ENCODE data around the gene FXYD6. TPM values are rescaled to one million over a fixed set of nuclear protein-coding genes. Genes with fewer than 3 reads are reported as not detected.

Gene FXYD6
- total RNA-seq, 4 donors from 2014 or later = 2.9 to 17.7 (median 5.4) TPM

DNA sequence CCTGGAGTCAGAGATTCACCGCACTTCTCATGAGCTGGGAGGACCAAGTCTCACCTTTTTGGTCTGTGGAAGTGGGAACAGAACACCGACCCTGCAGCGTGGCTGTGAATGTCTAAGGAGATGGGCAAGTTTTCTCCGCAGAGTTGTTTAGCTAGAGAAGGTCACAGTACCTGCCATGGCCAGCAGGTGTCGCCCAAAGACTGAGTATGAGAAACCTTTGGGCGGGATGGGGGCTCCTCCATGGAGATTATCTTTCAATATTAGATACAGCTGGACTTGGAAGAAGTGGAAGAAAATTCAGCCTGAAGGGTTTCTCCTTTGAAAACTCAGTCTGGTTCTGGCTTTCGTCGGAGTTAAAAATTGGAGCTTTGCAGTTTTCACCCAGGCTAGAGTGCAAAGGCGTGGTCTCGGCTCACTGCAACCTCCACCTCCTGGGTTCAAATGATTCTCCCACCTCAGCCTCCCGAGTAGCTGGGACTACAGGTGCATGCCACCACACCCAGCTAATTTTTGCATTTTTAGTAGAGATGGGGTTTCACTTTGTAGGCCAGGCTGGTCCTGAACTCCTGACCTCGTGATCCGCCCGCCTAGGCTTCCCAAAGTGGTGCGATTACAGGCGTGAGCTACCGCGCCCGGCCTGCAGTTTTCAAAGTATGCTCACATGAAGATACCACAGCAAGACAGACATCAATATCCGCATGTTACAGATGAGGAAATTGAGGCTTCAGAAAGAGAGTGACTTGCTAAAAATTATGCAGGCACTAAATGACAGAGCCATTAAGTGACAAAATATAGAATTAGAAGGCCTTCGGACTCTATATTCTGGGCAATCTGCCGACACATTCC, 68.8 kb downstream of the FXYD6 start:
- no peaks in the 10 kb centered on the region for H3K4me1 ChIP-seq
- H3K27ac ChIP-seq = no peak overlapping the region
- H3K36me3 ChIP-seq = no peaks in the 10 kb centered on the region
- H3K27me3 ChIP-seq = peaks cover 0 to 11% (median 0%) of the 10 kb centered on the region in 3 donors
- H3K4me3 ChIP-seq = no peak overlapping the region
- no peaks in the 10 kb centered on the region for H3K9me3 ChIP-seq
- TF ChIP-seq, protein P1, sequence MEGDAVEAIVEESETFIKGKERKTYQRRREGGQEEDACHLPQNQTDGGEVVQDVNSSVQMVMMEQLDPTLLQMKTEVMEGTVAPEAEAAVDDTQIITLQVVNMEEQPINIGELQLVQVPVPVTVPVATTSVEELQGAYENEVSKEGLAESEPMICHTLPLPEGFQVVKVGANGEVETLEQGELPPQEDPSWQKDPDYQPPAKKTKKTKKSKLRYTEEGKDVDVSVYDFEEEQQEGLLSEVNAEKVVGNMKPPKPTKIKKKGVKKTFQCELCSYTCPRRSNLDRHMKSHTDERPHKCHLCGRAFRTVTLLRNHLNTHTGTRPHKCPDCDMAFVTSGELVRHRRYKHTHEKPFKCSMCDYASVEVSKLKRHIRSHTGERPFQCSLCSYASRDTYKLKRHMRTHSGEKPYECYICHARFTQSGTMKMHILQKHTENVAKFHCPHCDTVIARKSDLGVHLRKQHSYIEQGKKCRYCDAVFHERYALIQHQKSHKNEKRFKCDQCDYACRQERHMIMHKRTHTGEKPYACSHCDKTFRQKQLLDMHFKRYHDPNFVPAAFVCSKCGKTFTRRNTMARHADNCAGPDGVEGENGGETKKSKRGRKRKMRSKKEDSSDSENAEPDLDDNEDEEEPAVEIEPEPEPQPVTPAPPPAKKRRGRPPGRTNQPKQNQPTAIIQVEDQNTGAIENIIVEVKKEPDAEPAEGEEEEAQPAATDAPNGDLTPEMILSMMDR (IDR thresholded peaks at IDR 0.05 in 4 of 5, conservative IDR thresholded peaks at IDR 0.05 in 1 of 5) = peak; percentile 83 to 89 (median 87)
- no peak for TF ChIP-seq POLR2A (IDR thresholded peaks at IDR 0.05)
- ATAC-seq (peak; percentile 68 to 74), DNase-seq (peak in 1 of 2 donors; percentile 57)
- intact Hi-C loops (cut with DNase I; ENCODE audit: low total_unique reads) (loop anchor here (1.0 to 5.0 kb wide), 3 partner anchors 35 to 246 kb away; no protein-coding TSS in a partner anchor), in situ Hi-C loops (cut with MboI; ENCODE audit: low sequenced_read_pairs in 4 of 4) (loop anchor here (5.0 to 10.0 kb wide), 4 partner anchors 137 to 383 kb away; no protein-coding TSS in a partner anchor)

DNA sequence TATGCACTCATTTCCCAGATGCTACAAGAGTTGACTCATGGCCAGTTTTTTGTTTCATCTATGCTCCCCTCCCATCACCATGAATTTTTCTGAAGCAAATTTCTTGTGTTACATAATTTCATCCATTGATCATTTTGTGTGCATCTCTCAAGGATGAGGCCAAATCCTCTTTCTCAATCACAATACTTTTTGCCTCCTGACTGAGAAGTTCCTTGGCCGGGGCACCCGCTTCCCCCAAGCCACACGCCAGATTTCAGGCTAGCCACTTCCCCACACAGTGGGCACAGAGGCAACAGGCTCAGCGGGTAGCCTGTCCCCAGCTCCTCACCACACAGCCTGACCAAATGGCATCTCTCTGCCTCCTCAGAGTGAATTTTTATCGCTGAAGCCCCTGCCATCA, 69.6 kb downstream of the FXYD6 start:
- no peak for TF ChIP-seq POLR2A (IDR thresholded peaks at IDR 0.05)
- in situ Hi-C loops (cut with MboI; ENCODE audit: low sequenced_read_pairs in 4 of 4) = loop anchor here (5.0 to 10.0 kb wide), 4 partner anchors 138 to 382 kb away; no protein-coding TSS in a partner anchor
- Histone ChIP-seq H3K4me3 (no peak overlapping the region), H3K36me3 (no peaks in the 10 kb centered on the region), H3K4me1 (no peaks in the 10 kb centered on the region), H3K9me3 (no peaks in the 10 kb centered on the region), H3K27ac (no peak overlapping the region), H3K27me3 (peaks cover 0 to 11% (median 0%) of the 10 kb centered on the region in 3 donors)
- ATAC-seq (no peak), DNase-seq (no peak)
- intact Hi-C loops (cut with DNase I; ENCODE audit: low total_unique reads) = loop anchor here (1.0 to 5.0 kb wide), 3 partner anchors 35 to 246 kb away; no protein-coding TSS in a partner anchor

DNA sequence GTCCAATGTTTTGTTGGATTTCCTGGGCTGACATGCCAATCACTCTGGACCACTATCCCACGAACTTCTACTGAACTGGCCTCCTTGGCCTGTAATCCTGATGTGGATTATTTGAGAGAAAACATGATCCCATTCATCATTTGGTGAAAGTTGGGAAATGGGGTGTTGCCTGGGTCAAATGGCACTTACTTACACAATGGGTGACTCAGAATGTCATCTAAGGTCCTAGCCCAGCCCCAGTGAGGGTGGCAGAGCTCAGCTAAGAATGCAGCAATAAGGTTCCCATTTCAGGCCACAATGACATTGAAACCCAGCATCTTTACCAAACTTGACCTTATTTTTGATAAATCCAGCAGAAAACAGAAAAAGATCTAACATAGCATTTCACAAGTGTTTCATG, 71.4 kb downstream of the FXYD6 start:
- no peaks in the 10 kb centered on the region for H3K9me3 ChIP-seq
- H3K27ac ChIP-seq = no peak overlapping the region
- DNase-seq = no peak
- no peak overlapping the region for H3K4me3 ChIP-seq
- in situ Hi-C loops (cut with MboI; ENCODE audit: low sequenced_read_pairs in 4 of 4) = loop anchor here (5.0 to 10.0 kb wide), 4 partner anchors 140 to 380 kb away; no protein-coding TSS in a partner anchor
- no peak for ATAC-seq
- H3K4me1 ChIP-seq = no peaks in the 10 kb centered on the region
- H3K27me3 ChIP-seq = peaks cover 0 to 11% (median 0%) of the 10 kb centered on the region in 3 donors
- no peaks in the 10 kb centered on the region for H3K36me3 ChIP-seq
- TF ChIP-seq, protein P1 (IDR thresholded peaks at IDR 0.05 in 4 of 5, conservative IDR thresholded peaks at IDR 0.05 in 1 of 5) = no peak
- no peak for TF ChIP-seq POLR2A (IDR thresholded peaks at IDR 0.05)
- intact Hi-C loops (cut with DNase I; ENCODE audit: low total_unique reads) = loop anchor here (5.0 kb wide), 1 partner anchor 37 kb away; no protein-coding TSS in a partner anchor

GRCh38 chr11:117803896-117804295, 72.6 kb downstream of the FXYD6 start:
- H3K4me1 ChIP-seq = no peaks in the 10 kb centered on the region
- no peak for ATAC-seq
- no peaks in the 10 kb centered on the region for H3K36me3 ChIP-seq
- no peak for DNase-seq
- in situ Hi-C loops (cut with MboI; ENCODE audit: low sequenced_read_pairs in 4 of 4) (loop anchor here (10.0 kb wide), 3 partner anchors 141 to 379 kb away; no protein-coding TSS in a partner anchor), intact Hi-C loops (cut with DNase I; ENCODE audit: low total_unique reads) (no loop called here)
- H3K4me3 ChIP-seq = no peak overlapping the region
- no peak for TF ChIP-seq POLR2A (IDR thresholded peaks at IDR 0.05)
- TF ChIP-seq, protein P1 (IDR thresholded peaks at IDR 0.05 in 4 of 5, conservative IDR thresholded peaks at IDR 0.05 in 1 of 5) = no peak
- H3K27me3 ChIP-seq = peaks cover 0 to 13% (median 2%) of the 10 kb centered on the region in 3 donors
- H3K9me3 ChIP-seq = no peaks in the 10 kb centered on the region
- no peak overlapping the region for H3K27ac ChIP-seq

DNA sequence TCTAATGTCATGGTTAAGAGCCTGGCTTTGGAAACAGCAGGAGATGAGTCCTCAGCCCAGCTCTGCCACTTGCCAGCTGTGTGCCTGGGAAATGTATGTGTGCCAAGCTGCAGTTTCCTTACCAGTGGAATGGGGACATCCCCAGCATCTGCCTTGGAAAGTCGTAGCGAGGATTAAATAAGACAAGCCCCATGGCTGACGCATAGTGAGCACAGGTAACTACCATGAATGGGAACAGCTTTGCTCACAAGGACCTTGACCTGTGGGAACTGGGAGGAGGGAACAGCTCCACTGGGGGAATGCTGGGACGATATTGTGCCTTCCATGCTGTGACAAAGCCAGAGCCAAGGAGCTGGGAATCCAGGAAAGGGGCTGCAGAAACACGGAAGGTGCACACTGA, 76.8 kb downstream of the FXYD6 start:
- H3K9me3 ChIP-seq = no peaks in the 10 kb centered on the region
- no peak for ATAC-seq
- TF ChIP-seq, protein P1 (IDR thresholded peaks at IDR 0.05 in 4 of 5, conservative IDR thresholded peaks at IDR 0.05 in 1 of 5) = no peak
- TF ChIP-seq POLR2A (IDR thresholded peaks at IDR 0.05) = no peak
- no peak overlapping the region for H3K4me3 ChIP-seq
- no peak for DNase-seq
- peaks cover 33 to 43% (median 42%) of the 10 kb centered on the region in 3 donors for H3K27me3 ChIP-seq
- H3K36me3 ChIP-seq = no peaks in the 10 kb centered on the region
- intact Hi-C loops (cut with DNase I; ENCODE audit: low total_unique reads) (no loop called here), in situ Hi-C loops (cut with MboI; ENCODE audit: low sequenced_read_pairs in 4 of 4) (loop anchor here (10.0 kb wide), 3 partner anchors 145 to 375 kb away; no protein-coding TSS in a partner anchor)
- H3K27ac ChIP-seq = no peak overlapping the region
- peaks cover 10 to 11% of the 10 kb centered on the region in 2 donors for H3K4me1 ChIP-seq

All from gastrocnemius medialis (tissue), 4 donors.